GM18526 (cell line): ENCODE measurements around the gene GSTCD.

Experiments used
- POLR2A ChIP-seq: IDR thresholded peaks from 3 replicates; pipeline ENCODE4 v1.6.1; 2011; ENCODE audit not compliant: insufficient read length; ENCODE audit errors: extremely low read depth

Gene GSTCD

GRCh38 chr4:105784761-105785160 lies 76.2 kb downstream of the GSTCD start:
- TF ChIP-seq POLR2A, result no peak

DNA sequence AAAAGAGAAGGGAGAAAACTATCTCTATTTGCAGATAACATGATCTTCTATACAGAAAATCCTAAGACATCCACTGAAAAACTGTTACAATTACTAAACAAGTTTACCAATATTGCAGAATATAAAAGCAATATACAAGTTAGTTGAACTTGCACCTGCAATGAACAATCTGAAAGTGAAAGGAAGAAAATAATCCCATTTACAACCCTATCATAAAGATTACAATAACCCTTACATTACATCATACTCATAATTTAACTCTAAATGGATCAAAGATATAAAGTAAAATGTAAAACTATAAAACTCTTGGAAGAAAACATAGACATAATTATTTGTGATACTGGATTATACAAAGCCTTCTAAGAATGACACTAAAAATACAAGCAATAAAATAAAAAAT lies 77.2 kb downstream of the GSTCD start:
- TF ChIP-seq POLR2A, result no peak

- TF ChIP-seq POLR2A, result no peak
These were observed 78.2 kb downstream of the GSTCD start for GRCh38 chr4:105786748-105787147.

DNA sequence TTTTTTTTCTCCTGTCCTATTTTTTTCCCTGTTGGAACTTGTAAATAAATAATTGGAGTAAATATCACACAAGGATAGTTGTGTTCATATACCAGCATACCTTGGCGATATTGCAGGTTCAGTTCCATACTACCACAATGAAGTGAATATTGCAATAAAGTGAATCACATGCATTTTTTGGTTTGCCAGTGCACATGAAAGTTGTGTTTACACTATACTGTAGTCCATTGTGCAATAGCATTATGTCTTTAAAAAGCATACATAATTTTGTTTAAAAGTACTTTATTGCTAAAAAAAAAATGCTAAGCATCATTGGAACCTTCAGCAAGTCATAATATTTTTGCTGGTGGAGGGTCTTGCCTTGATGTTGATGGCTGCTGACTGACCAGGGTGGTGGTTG lies 88.6 kb downstream of the GSTCD start:
- TF ChIP-seq POLR2A, result no peak

GRCh38 chr4:105805501-105806120 lies 97.0 kb downstream of the GSTCD start:
- no peak for TF ChIP-seq POLR2A

DNA sequence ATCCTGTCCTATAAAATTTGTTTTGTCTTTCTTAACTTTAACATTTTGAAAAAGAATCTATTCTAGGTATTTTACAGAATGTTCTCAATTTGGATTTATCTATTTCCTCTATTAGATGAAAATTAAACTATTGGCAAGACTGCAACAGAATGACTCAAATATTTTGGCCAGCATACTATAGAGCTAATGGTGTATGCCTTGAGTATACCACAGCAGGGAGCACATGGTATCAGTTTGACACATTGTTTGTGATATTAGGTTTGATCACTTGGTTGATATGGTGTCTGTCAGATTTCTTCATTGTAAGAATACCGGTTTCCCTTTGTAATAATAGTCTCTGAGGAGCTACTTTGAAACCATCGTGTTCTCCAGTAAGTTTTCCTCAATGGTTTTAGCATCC lies 98.9 kb downstream of the GSTCD start:
- no peak for TF ChIP-seq POLR2A

- TF ChIP-seq POLR2A, result no peak
These were observed 99.6 kb downstream of the GSTCD start for GRCh38 chr4:105808030-105808749.

DNA sequence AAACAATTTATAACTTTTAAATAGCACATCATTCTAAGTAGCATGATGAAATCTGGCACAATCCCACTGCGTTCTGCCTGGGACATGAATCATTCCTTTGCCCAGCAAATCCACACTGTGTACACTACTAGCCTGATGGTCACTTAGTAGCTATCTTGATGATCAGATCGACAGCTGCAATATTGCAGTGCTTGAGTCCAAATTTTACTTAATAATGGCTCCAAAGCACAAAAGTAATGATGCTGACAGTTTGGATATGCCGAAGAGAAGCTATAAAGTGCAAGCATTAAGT lies 100.1 kb downstream of the GSTCD start:
- no peak for TF ChIP-seq POLR2A

- TF ChIP-seq POLR2A, result no peak
These were observed 107.1 kb downstream of the GSTCD start for GRCh38 chr4:105815701-105816100.

DNA sequence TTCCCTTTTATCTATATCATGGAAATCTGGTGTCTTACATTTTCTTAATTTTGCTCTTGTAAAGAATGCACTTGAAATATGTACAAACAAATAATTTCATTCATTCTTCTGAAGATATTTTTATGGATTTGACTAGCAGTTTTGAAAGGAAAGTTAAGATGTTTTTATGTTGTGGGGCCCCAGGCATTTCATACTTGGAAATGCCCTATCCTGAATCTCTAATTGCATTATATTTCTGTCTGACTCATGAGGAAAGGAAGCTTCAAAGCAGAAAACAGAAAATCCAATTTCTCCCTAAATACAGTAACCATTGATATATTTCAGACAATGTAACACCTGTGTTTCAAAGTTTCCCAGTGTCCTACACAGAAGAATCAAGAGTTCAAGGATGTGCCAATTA lies 113.5 kb downstream of the GSTCD start:
- no peak for TF ChIP-seq POLR2A

DNA sequence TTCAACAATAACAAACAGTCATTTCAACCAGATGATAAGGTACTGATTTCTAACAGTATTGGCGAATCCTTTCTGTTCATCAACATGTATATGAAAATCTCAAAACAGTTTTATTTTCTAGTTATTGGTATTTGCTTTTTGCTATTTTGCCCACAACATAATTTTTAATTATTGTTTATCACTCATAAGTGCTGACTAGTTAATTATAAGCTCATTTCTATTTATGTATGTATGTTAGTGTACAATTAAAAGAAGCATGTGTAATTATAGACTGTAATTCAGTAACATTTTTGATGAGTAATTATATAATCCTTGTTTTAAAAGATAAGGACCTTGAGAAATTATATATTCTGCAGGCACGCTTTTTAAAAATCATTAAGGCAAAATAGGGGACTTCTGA lies 119.5 kb downstream of the GSTCD start:
- no peak for TF ChIP-seq POLR2A

DNA sequence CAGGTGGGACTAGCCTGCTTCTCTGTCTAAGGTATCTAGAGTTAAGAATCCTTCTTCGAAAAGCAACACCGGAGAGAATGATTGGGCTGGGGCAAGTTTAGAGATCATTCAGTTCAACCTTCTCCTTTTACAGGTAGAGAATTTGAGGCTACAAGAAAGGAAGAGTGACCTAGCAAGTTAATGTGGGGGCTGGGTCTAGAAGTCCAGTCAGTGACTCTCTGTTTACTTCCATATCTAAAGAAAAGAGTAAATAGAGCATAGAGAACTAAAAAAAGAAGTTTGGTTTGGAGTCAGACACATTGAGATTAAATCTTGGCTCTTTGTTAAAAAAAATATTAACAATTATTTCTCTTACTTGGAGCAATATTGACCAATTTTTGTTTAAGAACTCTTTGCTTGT lies 122.6 kb downstream of the GSTCD start:
- TF ChIP-seq POLR2A, result no peak

GRCh38 chr4:105835177-105835576 lies 126.6 kb downstream of the GSTCD start:
- no peak for TF ChIP-seq POLR2A

DNA sequence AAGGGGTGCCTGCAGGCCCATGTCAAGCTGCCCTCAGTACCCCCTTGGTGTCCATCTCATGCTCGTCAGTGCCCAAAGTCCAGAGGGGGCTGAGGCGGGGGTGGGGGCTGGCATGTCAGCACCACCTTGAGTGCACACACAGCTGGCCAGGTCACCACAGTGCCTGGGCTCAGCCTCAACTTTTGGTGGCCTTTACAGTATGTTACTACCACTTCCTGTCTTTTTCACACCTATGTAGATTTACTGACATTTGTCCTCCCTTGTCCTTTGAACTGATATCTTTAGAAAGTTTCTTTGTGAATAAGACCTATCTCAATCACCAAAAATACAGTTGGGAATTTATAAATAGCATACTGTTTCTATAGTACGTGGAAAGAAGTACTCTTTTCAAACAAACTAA lies 128.0 kb downstream of the GSTCD start:
- TF ChIP-seq POLR2A, result no peak

DNA sequence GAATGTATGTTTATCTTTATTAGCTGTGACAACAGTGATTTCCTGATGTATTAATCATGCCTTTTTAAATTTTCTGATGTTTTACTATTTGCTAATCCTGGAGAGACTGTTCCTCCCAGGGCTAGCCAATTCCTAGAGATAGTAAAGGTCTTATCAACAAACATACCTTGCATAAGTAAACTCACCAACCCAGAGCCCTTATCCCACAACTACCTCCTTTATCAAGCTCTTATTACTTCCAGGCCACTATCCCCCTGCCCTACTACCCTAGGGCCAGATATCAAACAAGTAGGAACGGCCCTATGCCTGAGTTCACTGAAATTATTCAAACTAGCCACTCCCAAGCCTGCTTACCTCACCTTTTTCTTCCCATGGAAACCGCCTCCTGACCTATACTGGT lies 128.5 kb downstream of the GSTCD start:
- TF ChIP-seq POLR2A, result no peak

GRCh38 chr4:105838082-105838481 lies 129.5 kb downstream of the GSTCD start:
- no peak for TF ChIP-seq POLR2A
